GM21723 (cell line): ENCODE results near the gene BCAM.
"Not testable (repeated sequence)": the region's sequence is repeated elsewhere in the genome, so short reads cannot be mapped to it uniquely, and the experiment has no call there.

Experiments used
- ATAC-seq: cut with Tn5 transposase; IDR thresholded peaks from one replicate; pipeline ENCODE4 v1.9.1; 2021; ENCODE audit warnings: mild to moderate bottlenecking, moderate library complexity; ENCODE audit not compliant: unreplicated experiment

Gene BCAM

GRCh38 chr19:44816301-44816700 is 7.4 kb downstream of the BCAM start:
- ATAC-seq, result no peak

DNA sequence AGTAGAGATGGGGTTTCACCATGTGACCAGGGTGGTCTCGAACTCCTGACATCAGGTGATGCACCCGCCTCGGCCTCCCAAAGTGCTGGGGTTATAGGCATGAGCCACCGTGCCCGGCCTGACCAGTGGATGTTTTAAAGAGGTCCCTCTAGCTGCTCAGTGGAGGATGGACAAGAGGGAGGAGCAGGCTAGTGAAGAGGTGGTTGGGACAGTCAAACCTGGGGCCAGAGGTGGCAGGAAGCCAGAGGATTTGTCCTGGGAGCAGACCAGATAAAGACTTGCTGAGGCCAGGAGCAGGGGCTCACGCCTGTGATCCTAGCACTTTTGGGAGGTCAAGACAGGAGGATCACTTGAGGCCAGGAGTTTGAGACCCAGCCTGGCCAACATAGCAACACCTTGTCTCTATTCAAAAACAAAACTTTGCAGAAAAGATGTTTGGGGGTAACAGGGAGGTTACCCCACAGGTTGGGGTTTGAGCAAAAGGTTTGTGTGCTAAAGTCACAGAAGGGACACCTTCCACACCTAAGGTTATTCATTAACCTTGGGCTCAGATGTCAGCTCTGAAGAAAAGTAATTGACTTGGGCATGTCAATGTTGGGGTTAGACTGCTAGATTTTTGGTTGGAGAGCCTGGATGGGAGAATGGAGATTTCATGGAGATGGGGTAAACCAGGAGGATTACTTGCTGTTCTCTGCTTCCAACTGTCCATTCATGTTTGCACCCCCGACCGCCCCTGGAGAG is 9.0 kb downstream of the BCAM start:
- no peak for ATAC-seq

- ATAC-seq, result no peak
Measured at GRCh38 chr19:44818466-44819031, 9.6 kb downstream of the BCAM start.

DNA sequence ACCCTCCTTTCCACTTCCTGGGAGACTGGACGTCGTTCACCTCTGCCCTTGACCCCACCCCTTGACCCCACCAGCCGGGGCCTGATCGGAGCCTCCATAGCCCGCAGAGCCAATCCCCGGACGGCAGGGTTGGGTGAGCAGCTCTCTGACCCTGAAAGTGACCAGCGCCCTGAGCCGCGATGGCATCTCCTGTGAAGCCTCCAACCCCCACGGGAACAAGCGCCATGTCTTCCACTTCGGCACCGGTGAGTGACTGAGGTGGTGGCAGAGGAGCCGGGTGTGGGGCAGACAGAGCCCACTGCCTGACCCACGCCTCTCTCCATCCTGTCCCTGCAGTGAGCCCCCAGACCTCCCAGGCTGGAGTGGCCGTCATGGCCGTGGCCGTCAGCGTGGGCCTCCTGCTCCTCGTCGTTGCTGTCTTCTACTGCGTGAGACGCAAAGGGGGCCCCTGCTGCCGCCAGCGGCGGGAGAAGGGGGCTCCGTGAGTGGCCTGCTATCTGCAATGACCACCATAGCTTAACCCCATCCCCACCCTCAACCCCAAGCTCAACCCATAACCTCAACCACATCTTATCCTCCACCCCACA is 10.4 kb downstream of the BCAM start:
- no peak for ATAC-seq

DNA sequence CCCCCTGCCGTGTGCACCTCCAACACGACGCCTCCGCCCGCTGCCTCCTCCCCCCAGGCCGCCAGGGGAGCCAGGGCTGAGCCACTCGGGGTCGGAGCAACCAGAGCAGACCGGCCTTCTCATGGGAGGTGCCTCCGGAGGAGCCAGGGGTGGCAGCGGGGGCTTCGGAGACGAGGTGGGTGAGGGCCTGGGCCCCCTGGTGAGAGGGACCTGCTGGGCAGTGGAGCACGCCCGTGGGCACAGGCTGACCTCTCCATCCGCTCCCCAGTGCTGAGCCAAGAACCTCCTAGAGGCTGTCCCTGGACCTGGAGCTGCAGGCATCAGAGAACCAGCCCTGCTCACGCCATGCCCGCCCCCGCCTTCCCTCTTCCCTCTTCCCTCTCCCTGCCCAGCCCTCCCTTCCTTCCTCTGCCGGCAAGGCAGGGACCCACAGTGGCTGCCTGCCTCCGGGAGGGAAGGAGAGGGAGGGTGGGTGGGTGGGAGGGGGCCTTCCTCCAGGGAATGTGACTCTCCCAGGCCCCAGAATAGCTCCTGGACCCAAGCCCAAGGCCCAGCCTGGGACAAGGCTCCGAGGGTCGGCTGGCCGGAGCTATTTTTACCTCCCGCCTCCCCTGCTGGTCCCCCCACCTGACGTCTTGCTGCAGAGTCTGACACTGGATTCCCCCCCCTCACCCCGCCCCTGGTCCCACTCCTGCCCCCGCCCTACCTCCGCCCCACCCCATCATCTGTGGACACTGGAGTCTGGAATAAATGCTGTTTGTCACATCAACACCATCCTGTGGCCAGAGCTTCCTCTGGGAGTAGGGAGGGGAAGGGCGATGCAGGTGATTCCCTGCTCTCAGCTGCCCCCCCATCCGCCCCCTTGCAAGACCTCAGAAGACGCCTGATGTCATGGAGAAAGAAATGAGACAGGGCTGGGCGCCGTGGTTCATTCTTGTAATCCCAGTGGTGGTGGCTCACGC is 12.0 kb downstream of the BCAM start:
- ATAC-seq, result no peak

GRCh38 chr19:44822177-44822576 is 13.3 kb downstream of the BCAM start:
- no peak for ATAC-seq

DNA sequence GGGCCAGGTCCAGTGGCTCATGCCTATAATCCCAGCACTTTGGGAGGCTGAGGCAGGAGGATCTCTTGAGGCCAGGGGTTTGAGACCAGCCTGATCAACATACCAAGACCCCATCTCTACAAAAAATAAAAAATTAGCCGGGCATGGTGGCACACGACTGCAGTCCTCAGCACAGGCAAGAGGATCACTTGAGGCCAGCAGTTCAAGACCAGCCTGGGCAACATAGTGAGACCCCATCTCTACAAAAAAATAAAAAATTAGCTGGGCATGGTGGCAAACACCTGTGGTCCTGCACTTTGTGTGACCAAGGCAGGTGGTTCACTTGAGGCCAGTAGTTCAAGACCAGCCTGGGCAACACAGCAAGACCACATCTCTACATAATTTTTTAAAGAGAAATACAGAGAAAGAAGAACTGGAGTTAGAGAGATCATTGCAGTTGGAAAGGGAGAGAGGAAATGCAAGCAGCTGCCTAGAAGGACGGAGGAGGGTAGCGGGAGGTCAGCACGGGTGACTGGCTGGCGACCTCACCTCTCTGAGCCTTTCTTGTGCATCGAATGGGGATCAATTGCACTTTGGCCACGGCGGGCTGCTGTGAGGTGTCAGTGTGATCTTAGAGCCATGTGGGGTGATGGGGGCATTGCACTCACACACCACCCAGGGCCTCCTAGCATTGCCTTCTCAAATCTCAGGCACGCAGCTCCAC is 13.9 kb downstream of the BCAM start:
- no peak for ATAC-seq

GRCh38 chr19:44823373-44823698 is 14.4 kb downstream of the BCAM start:
- ATAC-seq, result no peak

DNA sequence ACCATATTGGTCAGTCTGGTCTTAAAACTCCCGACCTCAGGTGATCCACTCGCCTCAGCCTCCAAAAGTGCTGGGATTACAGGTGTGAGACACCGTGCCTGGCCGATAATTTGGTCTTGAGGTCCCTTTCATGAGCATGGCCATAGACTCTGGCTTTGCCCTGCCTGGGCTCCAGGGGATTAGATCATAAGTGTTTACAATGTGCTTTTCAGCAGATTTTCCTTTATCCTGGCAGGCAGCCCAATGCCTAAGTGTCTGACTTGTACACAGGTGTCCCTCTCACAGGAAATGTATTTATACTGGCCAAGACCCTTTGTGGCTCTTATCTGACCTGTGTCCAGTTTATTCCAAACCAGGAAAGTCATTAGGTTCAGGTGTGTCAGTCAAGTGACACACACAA is 15.9 kb downstream of the BCAM start:
- no peak for ATAC-seq

DNA sequence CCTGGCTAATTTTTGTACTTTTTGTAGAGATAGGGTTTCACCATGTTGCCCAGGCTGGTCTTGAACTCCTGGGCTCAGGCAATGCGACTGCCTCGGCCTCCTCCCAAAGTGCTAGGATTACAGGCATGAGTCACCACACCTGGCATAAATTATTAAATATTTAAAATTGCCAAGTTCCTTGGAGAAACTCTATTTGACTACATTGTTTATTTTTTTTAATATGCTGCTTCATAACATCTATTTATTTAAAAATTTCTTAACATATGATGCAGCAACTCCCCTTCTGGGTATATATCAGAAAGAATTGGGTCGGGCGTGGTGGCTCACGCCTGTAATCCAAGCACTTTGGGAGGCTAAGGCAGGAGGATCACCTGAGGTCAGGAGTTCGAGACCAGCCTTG is 24.0 kb downstream of the BCAM start:
- ATAC-seq, result not testable (repeated sequence)

DNA sequence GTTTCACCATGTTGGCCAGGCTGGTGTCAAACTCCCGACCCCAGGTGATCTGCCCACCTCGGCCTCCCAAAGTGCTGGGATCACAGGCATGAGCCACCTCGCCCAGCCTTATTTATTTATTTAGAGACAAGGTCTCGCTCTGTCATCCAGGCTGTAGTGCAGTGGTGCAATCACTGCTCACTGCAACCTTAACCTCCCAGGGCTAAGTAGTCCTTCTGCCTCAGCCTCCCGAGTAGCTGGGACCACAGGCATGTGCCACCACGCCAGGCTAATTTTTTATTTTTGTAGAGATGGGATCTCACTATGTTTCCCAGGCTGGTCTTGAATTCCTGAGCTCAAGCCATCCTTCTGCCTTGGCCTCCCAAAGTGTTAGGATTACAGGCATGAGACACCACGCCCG is 25.5 kb downstream of the BCAM start:
- not testable (repeated sequence) for ATAC-seq

GRCh38 chr19:44839276-44839675 is 30.4 kb downstream of the BCAM start:
- no peak for ATAC-seq

GRCh38 chr19:44840811-44841210 is 31.9 kb downstream of the BCAM start:
- ATAC-seq, result no peak

- no peak for ATAC-seq
Measured at GRCh38 chr19:44841231-44841630, 32.3 kb downstream of the BCAM start.

DNA sequence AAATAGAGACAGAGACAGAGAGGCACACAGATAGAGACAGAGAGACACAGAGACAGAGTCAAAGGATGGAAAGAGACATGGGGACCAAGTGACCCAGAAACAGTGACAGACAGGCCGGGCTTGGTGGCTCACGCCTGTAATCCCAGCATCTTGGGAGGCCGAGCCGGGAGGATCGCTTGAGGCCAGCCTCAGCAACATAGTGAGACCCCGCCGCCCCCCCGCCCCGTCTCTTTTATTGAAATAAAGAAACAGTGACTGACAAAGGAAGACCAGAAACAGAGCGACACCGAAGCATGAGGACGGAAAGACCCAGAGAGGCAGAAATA is 36.3 kb downstream of the BCAM start:
- no peak for ATAC-seq

GRCh38 chr19:44845612-44846454 is 36.9 kb downstream of the BCAM start, which contains the start of gene NECTIN2:
TSS of gene NECTIN2 (plus strand) at chr19:44846297. CDS start at chr19:44846526, 229 bp downstream.
- no peak for ATAC-seq

DNA sequence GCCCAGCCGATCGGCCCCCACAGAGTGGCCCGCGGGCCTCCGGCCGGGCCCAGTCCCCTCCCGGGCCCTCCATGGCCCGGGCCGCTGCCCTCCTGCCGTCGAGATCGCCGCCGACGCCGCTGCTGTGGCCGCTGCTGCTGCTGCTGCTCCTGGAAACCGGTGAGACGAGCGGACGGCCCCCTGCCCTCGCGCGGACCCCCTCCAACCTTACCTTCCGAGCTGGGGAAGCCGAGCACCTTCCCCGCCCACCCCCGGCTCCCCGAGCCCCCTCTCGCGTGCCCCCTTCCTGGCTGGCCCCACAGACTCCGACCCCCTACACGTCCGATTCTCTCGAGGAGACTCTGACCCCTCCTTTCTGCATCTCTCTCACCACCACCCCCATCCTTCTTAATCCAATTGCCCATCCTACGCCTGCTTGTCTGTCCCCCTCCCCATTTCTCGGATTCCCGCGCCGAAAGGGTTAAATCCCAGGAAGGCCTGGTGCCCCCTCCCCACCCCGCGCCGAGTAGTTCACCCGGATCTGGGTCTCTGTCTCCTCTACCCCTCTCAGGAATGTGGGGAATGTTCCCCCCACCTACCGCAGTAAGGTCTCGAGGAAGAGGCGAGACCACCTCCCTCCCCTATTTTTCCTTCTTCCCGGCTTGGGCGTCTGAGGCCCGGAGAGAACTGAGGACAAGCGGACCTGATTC is 37.7 kb downstream of the BCAM start:
- no peak for ATAC-seq

GRCh38 chr19:44847144-44848035 is 38.5 kb downstream of the BCAM start:
- ATAC-seq, result no peak
